GM23338 (cell line): ENCODE results near the gene SNRNP27. TPM values are rescaled to one million over a fixed set of nuclear protein-coding genes. Genes with fewer than 3 reads are reported as not detected.

Experiments
- ATAC-seq: fragments of 200-7000 bp; cut with Tn5 transposase; 3 replicates; pipeline ENCODE4 v1.9.1; 2020
- DNase-seq: peaks from one replicate; pipeline ENCODE4 v3.0.0-alpha.2; 2015; ENCODE audit warnings: low spot score
- H2AFZ ChIP-seq: fragments of 200-600 bp; sonication (generic); 2 replicates; pipeline ENCODE4 v1.8.0; 2016; ENCODE audit warnings: antibody characterized with exemption, mild to moderate bottlenecking, moderate library complexity
- H3F3A ChIP-seq: fragments of 200-600 bp; sonication (generic); replicated peaks from 2 replicates; pipeline ENCODE4 v1.8.0; 2017; ENCODE audit warnings: antibody characterized with exemption, mixed run types, low read depth
- H3K27ac ChIP-seq: fragments of 200-600 bp; sonication (generic); 2 replicates; pipeline ENCODE4 v1.6.1; 2016; ENCODE audit warnings: low read depth
- H3K27me3 ChIP-seq: fragments of 200-600 bp; sonication (generic); 2 replicates; pipeline ENCODE4 v1.8.0; 2016; ENCODE audit warnings: mild to moderate bottlenecking, mixed run types, moderate library complexity; ENCODE audit not compliant: insufficient read depth
- H3K36me3 ChIP-seq: fragments of 200-600 bp; sonication (generic); 2 replicates; pipeline ENCODE4 v1.8.0; 2016; ENCODE audit warnings: mild to moderate bottlenecking; ENCODE audit not compliant: insufficient read depth
- H3K4me1 ChIP-seq: fragments of 200-600 bp; sonication (generic); 2 replicates; pipeline ENCODE4 v1.8.0; 2016; ENCODE audit warnings: mild to moderate bottlenecking, moderate library complexity; ENCODE audit not compliant: insufficient read depth
- H3K4me2 ChIP-seq: fragments of 200-600 bp; sonication (generic); 2 replicates; pipeline ENCODE4 v1.7.1; 2017; ENCODE audit warnings: mixed run types
- H3K4me3 ChIP-seq: fragments of 200-600 bp; sonication (generic); 2 replicates; pipeline ENCODE4 v1.6.1; 2016; ENCODE audit warnings: mixed run types
- H3K79me2 ChIP-seq: fragments of 200-600 bp; sonication (generic); replicated peaks from 2 replicates; pipeline ENCODE4 v1.8.0; 2017; ENCODE audit warnings: mild to moderate bottlenecking; ENCODE audit not compliant: insufficient read depth
- H3K9me2 ChIP-seq: fragments of 200-600 bp; sonication (generic); 2 replicates; pipeline ENCODE4 v1.8.0; 2017; ENCODE audit not compliant: insufficient read depth
- H4K20me1 ChIP-seq: fragments of 200-600 bp; sonication (generic); replicated peaks from 2 replicates; pipeline ENCODE4 v1.8.0; 2017; ENCODE audit warnings: mild to moderate bottlenecking; ENCODE audit not compliant: insufficient read depth
- H3K27ac Mint-ChIP-seq: 2 replicates; pipeline ENCODE4 v1.8.0; 2020; ENCODE audit warnings: inconsistent platforms, mild to moderate bottlenecking, moderate library complexity, mixed read lengths
- H3K27me3 Mint-ChIP-seq: 3 replicates; pipeline ENCODE4 v1.8.0; 2022; ENCODE audit warnings: low read depth, mild to moderate bottlenecking, moderate library complexity, mixed read lengths, inconsistent platforms; ENCODE audit not compliant: insufficient read depth, poor library complexity
- H3K36me3 Mint-ChIP-seq: 3 replicates; pipeline ENCODE4 v1.8.0; 2021; ENCODE audit warnings: low read depth, mild to moderate bottlenecking, inconsistent platforms, moderate library complexity, mixed read lengths
- H3K4me1 Mint-ChIP-seq: 3 replicates; pipeline ENCODE4 v1.8.0; 2020; ENCODE audit warnings: mild to moderate bottlenecking, inconsistent platforms, mixed read lengths
- H3K4me3 Mint-ChIP-seq: 3 replicates; pipeline ENCODE4 v1.8.0; 2021; ENCODE audit warnings: moderate library complexity, mild to moderate bottlenecking, inconsistent platforms, mixed read lengths
- H3K9me3 Mint-ChIP-seq: 3 replicates; pipeline ENCODE4 v1.8.0; 2020; ENCODE audit warnings: moderate library complexity, mild to moderate bottlenecking, inconsistent platforms, mixed read lengths
- CREB1 ChIP-seq: fragments of 250-450 bp; sonication (Bioruptor Pico); IDR thresholded peaks from 2 replicates; pipeline ENCODE4 v1.5.0; 2020; ENCODE audit warnings: low read depth, mild to moderate bottlenecking, moderate library complexity
- CTCF ChIP-seq, 2 experiments: fragments of 200-600 bp in 1 of 2; sonication (generic) in 1 of 2; conservative IDR thresholded peaks; 2 replicates each; pipeline versions ENCODE4 v1.5.1 to v1.6.1; 2016 to 2017; ENCODE audit warnings: antibody characterized with exemption in 2 of 2, low read depth in 2 of 2, mild to moderate bottlenecking in 2 of 2, moderate library complexity in 1 of 2
- ETS1 ChIP-seq: IDR thresholded peaks from 2 replicates; pipeline ENCODE4 v1.6.1; 2016; ENCODE audit warnings: antibody characterized with exemption
- EZH2 ChIP-seq: fragments of 200-600 bp; sonication (generic); IDR thresholded peaks from one replicate; pipeline ENCODE4 v1.8.0; 2017; ENCODE audit warnings: antibody characterized with exemption, mild to moderate bottlenecking, low read depth; ENCODE audit not compliant: unreplicated experiment
- EZH2phosphoT487 ChIP-seq: fragments of 200-600 bp; sonication (generic); IDR thresholded peaks from one replicate; pipeline ENCODE4 v1.8.1; 2018; ENCODE audit warnings: antibody characterized with exemption; ENCODE audit not compliant: unreplicated experiment
- JUNB ChIP-seq: IDR thresholded peaks from one replicate; pipeline ENCODE4 v1.6.1; 2016; ENCODE audit warnings: antibody characterized with exemption; ENCODE audit not compliant: unreplicated experiment
- NANOG ChIP-seq: IDR thresholded peaks from 2 replicates; pipeline ENCODE4 v1.6.1; 2016; ENCODE audit warnings: antibody characterized with exemption, borderline replicate concordance
- POLR2AphosphoS5 ChIP-seq: IDR thresholded peaks from 2 replicates; pipeline ENCODE4 v1.6.1; 2016; ENCODE audit warnings: antibody characterized with exemption, low read depth
- REST ChIP-seq: IDR thresholded peaks from one replicate; pipeline ENCODE4 v1.6.1; 2018; ENCODE audit warnings: antibody characterized with exemption; ENCODE audit not compliant: unreplicated experiment
- ZNF114 ChIP-seq: fragments of 250-450 bp; sonication (Bioruptor Pico); IDR thresholded peaks from 2 replicates; pipeline ENCODE4 v1.5.0; 2020; ENCODE audit warnings: mild to moderate bottlenecking, moderate library complexity
- ZNF331 ChIP-seq: fragments of 250-450 bp; sonication (Bioruptor Pico); IDR thresholded peaks from 2 replicates; pipeline ENCODE4 v1.5.0; 2020; ENCODE audit warnings: low read depth, mild to moderate bottlenecking, moderate library complexity
- polyA plus RNA-seq: library from polyadenylated mRNA; unstranded; fragments of >200 nt; fragmentation: Nextera tagmentation; extraction: Ambion mirVana; gene quantifications from 2 replicates; pipeline ENCODE4 v1.2.1, GENCODE V29; 2016
- total RNA-seq: library from RNA; depleted of rRNA; stranded (reverse); fragments of >200 nt; shearing (Covaris generic); gene quantifications from 2 replicates; pipeline ENCODE4 v1.2.3, GENCODE V29; 2014

SNRNP27 gene
- total and polyA plus RNA-seq, 2 experiments from 2014 or later = 54.3 to 133 TPM

- H2AFZ ChIP-seq = 0 out of 2 replicates have a peak overlapping the region, but pooled peaks have one; percentile 23
- H3K36me3 ChIP-seq = no peaks in the 10 kb centered on the region
- Mint-ChIP-seq H3K4me1 (peaks cover 6% of the 10 kb centered on the region; the same call in 2 of the 3 replicates), H3K4me3 (no peak overlapping the region), H3K27me3 (peaks cover 5% of the 10 kb centered on the region), H3K9me3 (no peaks in the 10 kb centered on the region), H3K27ac (no peak overlapping the region), H3K36me3 (no peaks in the 10 kb centered on the region)
- no peaks in the 10 kb centered on the region for H3K4me1 ChIP-seq
- no peaks in the 10 kb centered on the region for H3K9me2 ChIP-seq
- H3K4me3 ChIP-seq = no peak overlapping the region
- no peak overlapping the region for H3K4me2 ChIP-seq
- DNase-seq (no peak), ATAC-seq (no peak)
- TF ChIP-seq ETS1 = no peak
- no peak for TF ChIP-seq POLR2AphosphoS5
- no peak for TF ChIP-seq CREB1
- no peak for TF ChIP-seq CTCF (conservative IDR thresholded peaks at IDR 0.05; ENCODE audit: low read depth in 2 of 2)
- no peak for TF ChIP-seq ZNF331
- H3F3A ChIP-seq = 0 out of 2 replicates have a peak, but pooled peaks cover 3% of the 10 kb centered on the region
- no peaks in the 10 kb centered on the region for H4K20me1 ChIP-seq
- H3K27ac ChIP-seq = no peak overlapping the region
- no peaks in the 10 kb centered on the region for H3K79me2 ChIP-seq
- H3K27me3 ChIP-seq = no peaks in the 10 kb centered on the region
These were observed 52.9 kb downstream of the SNRNP27 start for GRCh38 chr2:69946351-69947324.

GRCh38 chr2:69947325-69947931 lies 53.7 kb downstream of the SNRNP27 start:
- 0 out of 2 replicates have a peak, but pooled peaks cover 3% of the 10 kb centered on the region for H3F3A ChIP-seq
- H3K79me2 ChIP-seq = no peaks in the 10 kb centered on the region
- Mint-ChIP-seq H3K27me3 (peaks cover 5% of the 10 kb centered on the region), H3K9me3 (no peaks in the 10 kb centered on the region), H3K27ac (no peak overlapping the region), H3K4me1 (peaks cover 6% of the 10 kb centered on the region; the same call in 2 of the 3 replicates), H3K4me3 (no peak overlapping the region), H3K36me3 (no peaks in the 10 kb centered on the region)
- no peaks in the 10 kb centered on the region for H3K4me1 ChIP-seq
- H3K4me2 ChIP-seq = no peak overlapping the region
- H4K20me1 ChIP-seq = no peaks in the 10 kb centered on the region; the same call in 1 of the 2 replicates
- no peak for DNase-seq
- H2AFZ ChIP-seq = no peak overlapping the region
- no peaks in the 10 kb centered on the region for H3K9me2 ChIP-seq
- no peak overlapping the region for H3K4me3 ChIP-seq
- H3K27me3 ChIP-seq = no peaks in the 10 kb centered on the region
- H3K27ac ChIP-seq = no peak overlapping the region
- no peaks in the 10 kb centered on the region for H3K36me3 ChIP-seq
- no peak for ATAC-seq
- no peak for TF ChIP-seq EZH2
- no peak for TF ChIP-seq JUNB
- TF ChIP-seq REST = no peak
- no peak for TF ChIP-seq ZNF331
- TF ChIP-seq NANOG = no peak
- TF ChIP-seq POLR2AphosphoS5 = no peak
- TF ChIP-seq EZH2phosphoT487 = no peak
- TF ChIP-seq CTCF (conservative IDR thresholded peaks at IDR 0.05; ENCODE audit: low read depth in 2 of 2) = no peak
- no peak for TF ChIP-seq ZNF114 (CRISPR knock-in tag)
